Memory B cell (primary cell): ENCODE data around the gene AOPEP.
"Not testable (repeated sequence)": the region's sequence is repeated elsewhere in the genome, so short reads cannot be mapped to it uniquely, and the experiment has no call there.

Experiments used
- ATAC-seq: fragments of 150-1000 bp; cut with Tn5 transposase; 2 replicates; pipeline ENCODE4 v1.10.0; 2021; ENCODE audit warnings: low read depth, mild to moderate bottlenecking, moderate library complexity
- DNase-seq, 2 donors: peaks; one replicate each; pipeline ENCODE4 v3.0.0; 2022; ENCODE audit warnings: low spot score in 2 of 2
- H3K27ac Mint-ChIP-seq: one replicate; pipeline ENCODE4 v1.8.0; 2022; ENCODE audit warnings: mild to moderate bottlenecking, moderate library complexity, mixed read lengths
- H3K27me3 Mint-ChIP-seq: one replicate; pipeline ENCODE4 v1.8.0; 2022; ENCODE audit warnings: mixed read lengths
- H3K36me3 Mint-ChIP-seq: one replicate; pipeline ENCODE4 v1.8.0; 2022; ENCODE audit warnings: mild to moderate bottlenecking, mixed read lengths
- H3K4me1 Mint-ChIP-seq: one replicate; pipeline ENCODE4 v1.8.0; 2022; ENCODE audit warnings: mixed read lengths
- H3K4me3 Mint-ChIP-seq: one replicate; pipeline ENCODE4 v1.8.0; 2022; ENCODE audit warnings: mild to moderate bottlenecking, moderate library complexity, mixed read lengths
- H3K9me3 Mint-ChIP-seq: one replicate; pipeline ENCODE4 v1.8.0; 2022; ENCODE audit warnings: mixed read lengths

The AOPEP gene

GRCh38 chr9:94940296-94940695 is 213.8 kb downstream of the AOPEP start:
- not testable (repeated sequence) for H3K4me1 Mint-ChIP-seq, ATAC-seq, DNase-seq, H3K4me3 Mint-ChIP-seq, H3K9me3 Mint-ChIP-seq, H3K27ac Mint-ChIP-seq, H3K27me3 Mint-ChIP-seq
- peaks cover 14% of the 10 kb centered on the region for H3K36me3 Mint-ChIP-seq

- Mint-ChIP-seq H3K4me1 (no peaks in the 10 kb centered on the region), H3K27me3 (no peaks in the 10 kb centered on the region), H3K36me3 (peaks cover 8% of the 10 kb centered on the region), H3K27ac (no peak overlapping the region), H3K4me3 (no peak overlapping the region), H3K9me3 (no peaks in the 10 kb centered on the region)
- no peak for ATAC-seq
- no peak for DNase-seq
Observed at GRCh38 chr9:94941211-94941875, 214.8 kb downstream of the AOPEP start.

- Mint-ChIP-seq H3K4me3 (no peak overlapping the region), H3K27ac (no peak overlapping the region), H3K4me1 (no peaks in the 10 kb centered on the region), H3K36me3 (peaks cover 12% of the 10 kb centered on the region), H3K27me3 (no peaks in the 10 kb centered on the region), H3K9me3 (no peaks in the 10 kb centered on the region)
- DNase-seq (no peak), ATAC-seq (no peak)
Observed at GRCh38 chr9:94944626-94945025, 218.1 kb downstream of the AOPEP start.

- Mint-ChIP-seq H3K4me3 (no peak overlapping the region), H3K36me3 (peaks cover 12% of the 10 kb centered on the region), H3K9me3 (no peaks in the 10 kb centered on the region), H3K27ac (no peak overlapping the region), H3K4me1 (peaks cover 2% of the 10 kb centered on the region), H3K27me3 (no peaks in the 10 kb centered on the region)
- DNase-seq (no peak), ATAC-seq (no peak)
Observed at GRCh38 chr9:94945197-94946144, 219.0 kb downstream of the AOPEP start.

GRCh38 chr9:94946256-94946655 is 219.8 kb downstream of the AOPEP start:
- Mint-ChIP-seq H3K4me3 (no peak overlapping the region), H3K27me3 (no peaks in the 10 kb centered on the region), H3K36me3 (peaks cover 10% of the 10 kb centered on the region), H3K4me1 (peaks cover 3% of the 10 kb centered on the region), H3K9me3 (no peaks in the 10 kb centered on the region), H3K27ac (no peak overlapping the region)
- DNase-seq (no peak), ATAC-seq (no peak)

- Mint-ChIP-seq H3K9me3 (no peaks in the 10 kb centered on the region), H3K27me3 (no peaks in the 10 kb centered on the region), H3K36me3 (peaks cover 10% of the 10 kb centered on the region), H3K27ac (no peak overlapping the region), H3K4me3 (no peak overlapping the region), H3K4me1 (peaks cover 15% of the 10 kb centered on the region)
- DNase-seq (no peak), ATAC-seq (no peak)
Observed at GRCh38 chr9:94948567-94949235, 222.2 kb downstream of the AOPEP start.

- DNase-seq (no peak), ATAC-seq (no peak)
- no peaks in the 10 kb centered on the region for H3K27me3 Mint-ChIP-seq
- H3K4me1 Mint-ChIP-seq = peaks cover 15% of the 10 kb centered on the region
- peaks cover 10% of the 10 kb centered on the region for H3K36me3 Mint-ChIP-seq
- no peak overlapping the region for H3K27ac Mint-ChIP-seq
- no peak overlapping the region for H3K4me3 Mint-ChIP-seq
- no peaks in the 10 kb centered on the region for H3K9me3 Mint-ChIP-seq
Observed at GRCh38 chr9:94949370-94949769, 222.9 kb downstream of the AOPEP start.

GRCh38 chr9:94950040-94950578 is 223.6 kb downstream of the AOPEP start:
- no peak for ATAC-seq
- H3K9me3 Mint-ChIP-seq = no peaks in the 10 kb centered on the region
- no peaks in the 10 kb centered on the region for H3K27me3 Mint-ChIP-seq
- H3K4me3 Mint-ChIP-seq = no peak overlapping the region
- no peak overlapping the region for H3K27ac Mint-ChIP-seq
- no peak for DNase-seq
- H3K36me3 Mint-ChIP-seq = peaks cover 12% of the 10 kb centered on the region
- peaks cover 15% of the 10 kb centered on the region for H3K4me1 Mint-ChIP-seq

- Mint-ChIP-seq H3K9me3 (no peaks in the 10 kb centered on the region), H3K36me3 (peaks cover 17% of the 10 kb centered on the region), H3K27ac (no peak overlapping the region), H3K27me3 (no peaks in the 10 kb centered on the region), H3K4me3 (no peak overlapping the region), H3K4me1 (peaks cover 15% of the 10 kb centered on the region)
- no peak for ATAC-seq
- no peak for DNase-seq
Observed at GRCh38 chr9:94950579-94951323, 224.3 kb downstream of the AOPEP start.

GRCh38 chr9:94951324-94952135 is 225.0 kb downstream of the AOPEP start:
- H3K27ac Mint-ChIP-seq = no peak overlapping the region
- no peak for DNase-seq
- ATAC-seq = no peak
- H3K4me3 Mint-ChIP-seq = no peak overlapping the region
- no peaks in the 10 kb centered on the region for H3K27me3 Mint-ChIP-seq
- H3K36me3 Mint-ChIP-seq = peaks cover 20% of the 10 kb centered on the region
- H3K4me1 Mint-ChIP-seq = peaks cover 15% of the 10 kb centered on the region
- no peaks in the 10 kb centered on the region for H3K9me3 Mint-ChIP-seq

- peak; percentile 65 for ATAC-seq
- H3K36me3 Mint-ChIP-seq = peaks cover 22% of the 10 kb centered on the region
- no peaks in the 10 kb centered on the region for H3K27me3 Mint-ChIP-seq
- peak overlapping the region; percentile 76 for H3K27ac Mint-ChIP-seq
- H3K4me1 Mint-ChIP-seq = peaks cover 15% of the 10 kb centered on the region
- H3K9me3 Mint-ChIP-seq = no peaks in the 10 kb centered on the region
- DNase-seq = no peak
- H3K4me3 Mint-ChIP-seq = no peak overlapping the region
Observed at GRCh38 chr9:94952565-94953373, 226.3 kb downstream of the AOPEP start.

GRCh38 chr9:94956731-94957130 is 230.2 kb downstream of the AOPEP start:
- Mint-ChIP-seq H3K27me3 (no peaks in the 10 kb centered on the region), H3K27ac (no peak overlapping the region), H3K36me3 (peaks cover 25% of the 10 kb centered on the region), H3K9me3 (no peaks in the 10 kb centered on the region), H3K4me3 (no peak overlapping the region), H3K4me1 (peaks cover 8% of the 10 kb centered on the region)
- ATAC-seq (no peak), DNase-seq (no peak)
